HCT116 (cell line): ENCODE data around the gene ATOX1. TPM values are rescaled to one million over a fixed set of nuclear protein-coding genes. Genes with fewer than 3 reads are reported as not detected.
A peak's percentile ranks its signal among the peaks of the same experiment; 100 is the strongest.

Experiments
- ATAC-seq: fragments of 200-7000 bp; cut with Tn5 transposase; 2 replicates; pipeline ENCODE4 v1.9.1; 2020; ENCODE audit warnings: mild to moderate bottlenecking, moderate library complexity
- BruUV-seq: library from RNA; stranded (reverse); fragments of 400-500 nt; replicated peaks from 2 replicates; lab custom pipeline; 2021; lab: Mats Ljungman, UMichigan
- CTCF ChIA-PET: fragments of 300-600 bp; sonication (Branson Sonifier 250); formaldehyde crosslinking; loops from one replicate; lab custom pipeline; 2021; ENCODE audit warnings: antibody characterized with exemption; lab: Charles Lee
- POLR2A ChIA-PET: fragments of 300-600, 350-600 bp; sonication (Branson Sonifier 250); formaldehyde crosslinking; loops from one replicate; lab custom pipeline; 2021; ENCODE audit warnings: antibody characterized with exemption; lab: Charles Lee
- RAD21 ChIA-PET, 2 experiments: fragments of 300-600 bp; sonication (Branson Sonifier 250); formaldehyde crosslinking; loops; one replicate each; lab custom pipeline; 2023; ENCODE audit warnings: low total read pairs in 2 of 2; ENCODE audit not compliant: uncharacterized antibody in 2 of 2, unreplicated experiment in 2 of 2, low non-redundant PET in 1 of 2; lab: Charles Lee
- DNase-seq: peaks from one replicate; pipeline ENCODE4 v3.0.0-alpha.2; 2010; ENCODE audit warnings: low read depth, low spot score
- H2AFZ ChIP-seq: fragments of 200-600 bp; shearing (Covaris generic), sonication (generic); 2 replicates; pipeline ENCODE4 v1.6.1; 2017; ENCODE audit warnings: low read depth, mixed run types, mixed read lengths, antibody characterized with exemption, low read length; ENCODE audit not compliant: poor library complexity, severe bottlenecking
- H3K27ac ChIP-seq: 2 replicates; pipeline ENCODE4 v1.5.1; 2012; ENCODE audit warnings: low read depth, low read length
- H3K27me3 ChIP-seq: fragments of 200-600 bp; sonication (generic); 2 replicates; pipeline ENCODE4 v1.6.1; 2016; ENCODE audit warnings: mixed run types, low read length, mixed read lengths; ENCODE audit not compliant: insufficient read depth
- H3K36me3 ChIP-seq, 2 experiments: fragments of 200-500 bp in 1 of 2; fragments of 200-600 bp in 1 of 2; sonication (Bioruptor generic) in 1 of 2; sonication (generic) in 1 of 2; 2 replicates each; pipeline versions ENCODE4 v1.5.1 to v1.6.1; 2014 to 2016; ENCODE audit warnings: low read length in 2 of 2, inconsistent platforms in 1 of 2, mixed read lengths in 1 of 2, mixed run types in 1 of 2; ENCODE audit not compliant: insufficient read depth in 2 of 2, control insufficient read depth in 1 of 2
- H3K4me1 ChIP-seq, 2 experiments: fragments of 200-600 bp in 1 of 2; sonication (generic) in 1 of 2; 2 replicates each; pipeline versions ENCODE4 v1.5.1 to v1.6.1; 2012 to 2017; ENCODE audit warnings: low read length in 2 of 2, inconsistent platforms in 1 of 2, mild to moderate bottlenecking in 1 of 2, mixed read lengths in 1 of 2, mixed run types in 1 of 2, moderate library complexity in 1 of 2; ENCODE audit not compliant: insufficient read depth in 2 of 2, control insufficient read depth in 1 of 2
- H3K4me2 ChIP-seq: fragments of 200-600 bp; sonication (generic); 2 replicates; pipeline ENCODE4 v1.6.1; 2017; ENCODE audit warnings: mixed run types, low read length, mixed read lengths
- H3K4me3 ChIP-seq, 2 experiments: fragments of 200-600 bp in 1 of 2; sonication (generic) in 1 of 2; replicated peaks in 1 of 2; 2 replicates each; pipeline ENCODE4 v1.5.1; 2011 to 2016; ENCODE audit warnings: low read length in 2 of 2, control low read depth in 1 of 2, low read depth in 1 of 2, mild to moderate bottlenecking in 1 of 2, mixed read lengths in 1 of 2, mixed run types in 1 of 2
- H3K79me2 ChIP-seq: fragments of 200-600 bp; sonication (generic); 2 replicates; pipeline ENCODE4 v1.6.1; 2017; ENCODE audit warnings: mild to moderate bottlenecking, mixed run types, low read length, moderate library complexity, mixed read lengths; ENCODE audit not compliant: insufficient read depth
- H3K9ac ChIP-seq: fragments of 200-600 bp; sonication (generic); 2 replicates; pipeline ENCODE4 v1.6.1; 2016; ENCODE audit warnings: low read length, mixed read lengths
- H3K9me2 ChIP-seq: fragments of 200-600 bp; sonication (generic), shearing (Covaris generic); 2 replicates; pipeline ENCODE4 v1.6.1; 2017; ENCODE audit warnings: mixed run types, mild to moderate bottlenecking, moderate library complexity; ENCODE audit not compliant: insufficient read depth
- H3K9me3 ChIP-seq, 2 experiments: fragments of 200-500 bp in 1 of 2; fragments of 200-600 bp in 1 of 2; sonication (Bioruptor generic) in 1 of 2; sonication (generic) in 1 of 2; 2 replicates each; pipeline ENCODE4 v1.6.1; 2014 to 2017; ENCODE audit warnings: low read length in 2 of 2, mixed read lengths in 2 of 2, inconsistent platforms in 1 of 2, low read depth in 1 of 2, mild to moderate bottlenecking in 1 of 2, mixed run types in 1 of 2, moderate library complexity in 1 of 2; ENCODE audit not compliant: control insufficient read depth in 1 of 2, insufficient read depth in 1 of 2
- H4K20me1 ChIP-seq: fragments of 200-600 bp; sonication (generic), shearing (Covaris generic); 2 replicates; pipeline ENCODE4 v1.6.1; 2017; ENCODE audit warnings: mixed run types, mild to moderate bottlenecking, moderate library complexity; ENCODE audit not compliant: insufficient read depth
- ATF3 ChIP-seq: IDR thresholded peaks from 2 replicates; pipeline ENCODE4 v1.6.1; 2012
- CEBPB ChIP-seq: IDR thresholded peaks from 2 replicates; pipeline ENCODE4 v1.6.1; 2012; ENCODE audit warnings: low read depth
- CTCF ChIP-seq, 3 experiments: fragments of 200-600 bp in 1 of 3; sonication (generic) in 1 of 3; IDR thresholded peaks in 2 of 3; conservative IDR thresholded peaks in 1 of 3; 2 replicates each; pipeline ENCODE4 v1.5.1; 2012 to 2017; ENCODE audit warnings: low read depth in 2 of 3, low read length in 2 of 3, antibody characterized with exemption in 1 of 3, borderline replicate concordance in 1 of 3, control low read depth in 1 of 3, mild to moderate bottlenecking in 1 of 3, mixed read lengths in 1 of 3, mixed run types in 1 of 3, moderate library complexity in 1 of 3; ENCODE audit not compliant: insufficient read depth in 1 of 3
- POLR2AphosphoS5 ChIP-seq: IDR thresholded peaks from 2 replicates; pipeline ENCODE4 v1.6.1; 2011; ENCODE audit warnings: mild to moderate bottlenecking, low read depth, low read length, moderate library complexity
- SRF ChIP-seq: IDR thresholded peaks from 2 replicates; pipeline ENCODE4 v1.6.1; 2012; ENCODE audit warnings: low read depth
- YY1 ChIP-seq: IDR thresholded peaks from 2 replicates; pipeline ENCODE4 v1.6.1; 2011; ENCODE audit warnings: low read length, low read depth, moderate library complexity, mild to moderate bottlenecking; ENCODE audit not compliant: insufficient replicate concordance; ENCODE audit errors: extremely low read depth
- ZFX ChIP-seq: fragments of 450-650 bp; IDR thresholded peaks from 2 replicates; pipeline ENCODE4 v1.6.1; 2017
- intact Hi-C: fragments of 100-400 bp; cut with micrococcal nuclease; formaldehyde crosslinking; loops from 2 replicates; pipeline ENCODE4 v1.10.0; 2022
- total RNA-seq: library from RNA; stranded (reverse); gene quantifications from one replicate; pipeline ENCODE4 v1.2.1, GENCODE V29; 2021; ENCODE audit not compliant: unreplicated experiment
- TF ChIP-seq, protein P1 (sequence below): IDR thresholded peaks from 2 replicates; pipeline ENCODE4 v1.6.1; 2012

ATOX1 gene
- total RNA-seq, 1 experiment from 2014 or later: 66.2 TPM

DNA sequence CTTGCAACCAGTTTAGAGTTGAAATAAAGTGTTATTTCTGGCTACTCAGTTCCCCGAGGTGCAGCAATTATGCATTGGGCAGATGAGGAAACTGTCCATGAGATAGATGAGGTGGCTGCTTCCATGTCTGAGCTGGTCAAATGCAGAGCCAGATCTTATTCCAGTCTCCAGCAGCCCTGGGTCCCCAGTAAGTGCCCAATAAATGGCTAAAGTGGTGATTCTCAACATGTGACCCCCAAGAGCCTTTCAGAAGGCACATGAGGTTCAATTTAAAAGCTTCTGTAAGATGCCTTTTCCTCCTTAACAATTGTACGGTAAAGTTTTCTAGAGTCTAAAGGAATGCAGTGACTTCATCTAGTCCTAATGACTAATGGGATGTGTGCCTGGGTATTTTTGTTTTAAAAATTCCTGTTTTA is 17.5 kb downstream of the ATOX1 start:
- Histone ChIP-seq H3K4me2 (peak overlapping the region; percentile 80), H3K27me3 (no peaks in the 10 kb centered on the region), H3K36me3 (no peaks in the 10 kb centered on the region), H2AFZ (no peak overlapping the region), H4K20me1 (no peaks in the 10 kb centered on the region), H3K4me1 (peaks cover 55 to 68% of the 10 kb centered on the region in 2 experiments), H3K9ac (peak overlapping the region; percentile 53), H3K9me2 (no peaks in the 10 kb centered on the region), H3K4me3 (0 out of 4 replicates have a peak overlapping the region, but pooled peaks of 1 of the 2 experiments have one; percentile 46), H3K27ac (no peak overlapping the region), H3K79me2 (no peaks in the 10 kb centered on the region), H3K9me3 (no peaks in the 10 kb centered on the region)
- no peak for TF ChIP-seq ZFX
- TF ChIP-seq, protein P1, sequence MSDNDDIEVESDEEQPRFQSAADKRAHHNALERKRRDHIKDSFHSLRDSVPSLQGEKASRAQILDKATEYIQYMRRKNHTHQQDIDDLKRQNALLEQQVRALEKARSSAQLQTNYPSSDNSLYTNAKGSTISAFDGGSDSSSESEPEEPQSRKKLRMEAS: no peak
- no peak for TF ChIP-seq CEBPB
- TF ChIP-seq SRF: no peak
- no peak for TF ChIP-seq ATF3
- RAD21 ChIA-PET: interaction anchor here (0.6 to 3.9 kb wide), 5 partner anchors 30 to 89 kb away, joined by 3 to 25 read pairs (median 7); partner anchors contain the start of gene G3BP1 (in 1 of the 2)
- no peak for ATAC-seq
- POLR2A ChIA-PET: no interaction called here
- no TSS peak for BruUV-seq
- intact Hi-C loops: loop anchor here (5.0 to 10.0 kb wide), 4 partner anchors 219 to 486 kb away; partner anchors contain the start of gene GM2A
- CTCF ChIA-PET: interaction anchor here (0.7 to 5.2 kb wide), 17 partner anchors 10 to 422 kb away, joined by 3 to 103 read pairs (median 4); no protein-coding TSS in a partner anchor
- DNase-seq: no peak

DNA sequence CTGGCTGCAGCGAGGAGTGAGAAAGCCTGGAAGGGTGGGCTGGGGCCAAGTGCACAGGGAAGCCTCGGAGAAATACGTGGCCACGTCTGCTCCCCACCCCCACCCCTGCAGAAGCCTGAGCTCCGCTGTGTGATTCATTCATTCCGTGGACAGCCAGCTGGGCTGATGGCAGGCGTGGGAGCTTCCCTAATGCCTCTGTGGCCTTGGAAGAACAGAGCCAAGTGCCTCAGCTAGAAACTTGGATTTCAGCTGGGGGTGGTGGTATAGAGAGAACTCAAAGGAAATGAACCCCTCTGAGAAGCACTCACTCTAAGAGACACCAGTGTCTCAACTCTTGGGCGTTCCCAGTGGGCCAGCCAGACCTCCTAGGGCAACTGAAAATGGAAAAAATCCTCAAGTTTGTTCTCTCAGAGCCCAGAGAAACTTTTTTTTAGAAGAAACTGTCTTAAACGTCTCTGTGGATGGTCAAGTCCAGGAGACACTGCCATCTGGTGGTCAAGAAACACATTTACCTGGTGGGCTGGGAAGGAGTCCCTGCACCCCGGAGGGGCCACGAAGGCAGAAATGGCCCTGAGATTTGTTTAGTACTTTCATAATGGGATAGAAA is 18.0 kb downstream of the ATOX1 start:
- peak overlapping the region; percentile 27 for H3K27ac ChIP-seq
- peak; percentile 33 for ATAC-seq
- no peak overlapping the region for H2AFZ ChIP-seq
- no peaks in the 10 kb centered on the region for H3K79me2 ChIP-seq
- H3K9ac ChIP-seq: peak overlapping the region; percentile 53
- no TSS peak for BruUV-seq
- H3K9me3 ChIP-seq: no peaks in the 10 kb centered on the region
- peaks cover 50 to 63% of the 10 kb centered on the region in 2 experiments for H3K4me1 ChIP-seq
- H3K4me3 ChIP-seq: peak overlapping the region; percentile 4 to 46; a peak in 3 of 4 replicates
- peak overlapping the region; percentile 80 for H3K4me2 ChIP-seq
- CTCF ChIA-PET: interaction anchor here (0.8 to 5.2 kb wide), 17 partner anchors 9 to 421 kb away, joined by 3 to 103 read pairs (median 5); no protein-coding TSS in a partner anchor
- H3K27me3 ChIP-seq: no peaks in the 10 kb centered on the region
- DNase-seq: no peak
- TF ChIP-seq CTCF (IDR thresholded peaks at IDR 0.05 in 2 of 3, conservative IDR thresholded peaks at IDR 0.05 in 1 of 3; ENCODE audit: borderline replicate concordance in 1 of 3, insufficient read depth in 1 of 3, low read depth in 2 of 3, low read length in 2 of 3) (peak in 2 of 3 experiments; percentile 82 to 96; a peak in 4 of 6 replicates), POLR2AphosphoS5 (no peak), YY1 (peak; percentile 9)
- POLR2A ChIA-PET: no interaction called here
- intact Hi-C loops: loop anchor here (5.0 to 10.0 kb wide), 4 partner anchors 218 to 486 kb away; partner anchors contain the start of gene GM2A
- H4K20me1 ChIP-seq: no peaks in the 10 kb centered on the region
- no peaks in the 10 kb centered on the region for H3K9me2 ChIP-seq
- RAD21 ChIA-PET: interaction anchor here (1.4 to 3.9 kb wide), 3 partner anchors 31 to 82 kb away, joined by 4 to 25 read pairs (median 20); partner anchors contain the start of gene G3BP1 (in 1 of the 2)
- H3K36me3 ChIP-seq: no peaks in the 10 kb centered on the region
